H9 (cell line): ENCODE data around the gene PNMA5. TPM values are rescaled to one million over a fixed set of nuclear protein-coding genes. Genes with fewer than 3 reads are reported as not detected.

Source experiments
- DNase-seq: peaks from one replicate; pipeline ENCODE4 v3.0.0-alpha.2; 2017
- H2AFZ ChIP-seq: one replicate; pipeline ENCODE4 v1.6.1; 2013; ENCODE audit warnings: mild to moderate bottlenecking, low read length, control low read depth, moderate library complexity
- H2AK5ac ChIP-seq: 2 replicates; pipeline ENCODE4 v1.6.1; 2013; ENCODE audit warnings: low read length, control low read depth, mixed read lengths; ENCODE audit not compliant: insufficient read length
- H2BK120ac ChIP-seq: one replicate; pipeline ENCODE4 v1.6.1; 2013; ENCODE audit warnings: low read depth, mild to moderate bottlenecking, low read length, control low read depth, inconsistent platforms; ENCODE audit not compliant: poor library complexity, severe bottlenecking
- H2BK12ac ChIP-seq: 2 replicates; pipeline ENCODE4 v1.6.1; 2013; ENCODE audit warnings: low read length, control low read depth, mixed read lengths, low read depth; ENCODE audit not compliant: insufficient read length
- H2BK15ac ChIP-seq: 2 replicates; pipeline ENCODE4 v1.6.1; 2013; ENCODE audit warnings: low read depth, low read length, control low read depth
- H2BK20ac ChIP-seq: one replicate; pipeline ENCODE4 v1.6.1; 2013; ENCODE audit warnings: low read depth, mild to moderate bottlenecking, low read length, control low read depth, inconsistent platforms; ENCODE audit not compliant: poor library complexity, severe bottlenecking
- H2BK5ac ChIP-seq: 2 replicates; pipeline ENCODE4 v1.6.1; 2013; ENCODE audit warnings: low read length, control low read depth, mixed read lengths; ENCODE audit not compliant: insufficient read length
- H3K14ac ChIP-seq: 2 replicates; pipeline ENCODE4 v1.6.1; 2013; ENCODE audit warnings: low read length, control low read depth; ENCODE audit not compliant: insufficient read depth
- H3K18ac ChIP-seq: 2 replicates; pipeline ENCODE4 v1.6.1; 2013; ENCODE audit warnings: low read depth, mild to moderate bottlenecking, mixed read lengths, low read length, control low read depth; ENCODE audit not compliant: insufficient read length
- H3K23ac ChIP-seq: 2 replicates; pipeline ENCODE4 v1.6.1; 2013; ENCODE audit warnings: low read length, control low read depth, mixed read lengths, low read depth; ENCODE audit not compliant: insufficient read length
- H3K23me2 ChIP-seq: 2 replicates; pipeline ENCODE4 v1.6.1; 2013; ENCODE audit warnings: low read depth, mild to moderate bottlenecking, mixed read lengths, low read length, control low read depth; ENCODE audit not compliant: insufficient read length, poor library complexity, severe bottlenecking
- H3K27ac ChIP-seq: 2 replicates; pipeline ENCODE4 v1.5.1; 2013; ENCODE audit warnings: low read length, control low read depth, mixed read lengths, low read depth; ENCODE audit not compliant: insufficient read length
- H3K27me3 ChIP-seq: 2 replicates; pipeline ENCODE4 v1.6.1; 2013; ENCODE audit warnings: low read length, control low read depth, inconsistent platforms; ENCODE audit not compliant: insufficient read depth
- H3K4ac ChIP-seq: 2 replicates; pipeline ENCODE4 v1.6.1; 2013; ENCODE audit warnings: low read depth, mild to moderate bottlenecking, control low read depth, inconsistent platforms, low read length, moderate library complexity
- H3K4me1 ChIP-seq: 2 replicates; pipeline ENCODE4 v1.6.1; 2013; ENCODE audit warnings: low read length, control low read depth, inconsistent platforms; ENCODE audit not compliant: insufficient read depth
- H3K4me2 ChIP-seq: 2 replicates; pipeline ENCODE4 v1.6.1; 2013; ENCODE audit warnings: low read length, control low read depth, mixed read lengths; ENCODE audit not compliant: insufficient read length, insufficient read depth
- H3K56ac ChIP-seq: 2 replicates; pipeline ENCODE4 v1.6.1; 2013; ENCODE audit warnings: low read depth, mild to moderate bottlenecking, mixed read lengths, low read length, control low read depth; ENCODE audit not compliant: insufficient read length
- H3K79me1 ChIP-seq: 2 replicates; pipeline ENCODE4 v1.6.1; 2013; ENCODE audit warnings: low read depth, mild to moderate bottlenecking, moderate library complexity, low read length, control low read depth, inconsistent platforms; ENCODE audit not compliant: insufficient read depth, poor library complexity, severe bottlenecking
- H3K79me2 ChIP-seq: 2 replicates; pipeline ENCODE4 v1.6.1; 2013; ENCODE audit warnings: low read length, control low read depth, inconsistent platforms; ENCODE audit not compliant: insufficient read depth
- H3K9ac ChIP-seq: 2 replicates; pipeline ENCODE4 v1.6.1; 2013; ENCODE audit warnings: low read length, control low read depth, mixed read lengths; ENCODE audit not compliant: insufficient read length; ENCODE audit errors: extremely low read depth
- H3K9me3 ChIP-seq: one replicate; pipeline ENCODE4 v1.6.1; 2013; ENCODE audit warnings: low read depth, low read length, inconsistent platforms; ENCODE audit not compliant: control insufficient read depth
- H3T11ph ChIP-seq: one replicate; pipeline ENCODE4 v1.6.1; 2013; ENCODE audit warnings: mild to moderate bottlenecking, low read length, control low read depth, inconsistent platforms
- H4K20me1 ChIP-seq: one replicate; pipeline ENCODE4 v1.6.1; 2013; ENCODE audit not compliant: control insufficient read depth, insufficient read length, insufficient read depth
- H4K5ac ChIP-seq: 2 replicates; pipeline ENCODE4 v1.6.1; 2013; ENCODE audit warnings: low read depth, mild to moderate bottlenecking, mixed read lengths, low read length, control low read depth; ENCODE audit not compliant: insufficient read length
- H4K8ac ChIP-seq: replicated peaks from 2 replicates; pipeline ENCODE4 v1.6.1; 2013; ENCODE audit warnings: low read length, control low read depth, mixed read lengths, low read depth; ENCODE audit not compliant: insufficient read length
- H4K91ac ChIP-seq: 2 replicates; pipeline ENCODE4 v1.6.1; 2013; ENCODE audit warnings: low read depth, mild to moderate bottlenecking, moderate library complexity, mixed read lengths, low read length, control low read depth; ENCODE audit not compliant: insufficient read length
- H3K27ac Mint-ChIP-seq, 3 experiments: 2 replicates in 2 of 3; 3 replicates in 1 of 3; pipeline ENCODE4 v1.8.0; 2020 to 2021; ENCODE audit warnings: mixed read lengths in 3 of 3, mild to moderate bottlenecking in 1 of 3, moderate library complexity in 1 of 3
- H3K27me3 Mint-ChIP-seq: 2 replicates; pipeline ENCODE4 v1.8.0; 2021; ENCODE audit warnings: low read depth, mild to moderate bottlenecking, moderate library complexity, mixed read lengths
- H3K36me3 Mint-ChIP-seq, 3 experiments: 2 replicates in 2 of 3; 3 replicates in 1 of 3; pipeline ENCODE4 v1.8.0; 2020 to 2021; ENCODE audit warnings: low read depth in 3 of 3, mixed read lengths in 3 of 3; ENCODE audit not compliant: insufficient read depth in 1 of 3
- H3K4me1 Mint-ChIP-seq, 2 experiments: 2 replicates each; pipeline ENCODE4 v1.8.0; 2020; ENCODE audit warnings: mixed read lengths in 2 of 2
- H3K4me3 Mint-ChIP-seq, 2 experiments: 2 replicates in 1 of 2; 3 replicates in 1 of 2; pipeline ENCODE4 v1.8.0; 2020 to 2021; ENCODE audit warnings: mild to moderate bottlenecking in 2 of 2, mixed read lengths in 2 of 2, moderate library complexity in 1 of 2
- H3K9me3 Mint-ChIP-seq, 2 experiments: 2 replicates in 1 of 2; 3 replicates in 1 of 2; pipeline ENCODE4 v1.8.0; 2020; ENCODE audit warnings: mild to moderate bottlenecking in 2 of 2, mixed read lengths in 2 of 2, moderate library complexity in 1 of 2
- CTCF ChIP-seq: fragments of 200-600 bp; sonication (generic); conservative IDR thresholded peaks from 3 replicates; pipeline ENCODE4 v1.8.0; 2021; ENCODE audit warnings: antibody characterized with exemption, mild to moderate bottlenecking
- WGBS: extraction: QIAGEN DNeasy Blood & Tissue Kit; methylation state at CpG from one replicate; pipeline ENCODE4 v1.1.7; 2013; ENCODE audit warnings: missing lambda C conversion rate, low lambda C conversion rate, mixed read lengths; ENCODE audit not compliant: insufficient read length; ENCODE audit errors: extremely low coverage; 5-methylcytosine and 5-hydroxymethylcytosine counted together
- total RNA-seq: library from RNA; stranded (reverse); gene quantifications from 2 replicates; pipeline ENCODE4 v1.2.1, GENCODE V29; 2021

The PNMA5 gene
- total RNA-seq, 1 experiment from 2014 or later, result not detected

- peaks cover 71 to 81% of the 10 kb centered on the region in 2 experiments for H3K9me3 Mint-ChIP-seq
- Histone ChIP-seq H3K9me3 (peaks cover 43% of the 10 kb centered on the region), H3K23ac (no peak overlapping the region), H3K27ac (no peak overlapping the region), H3K23me2 (no peaks in the 10 kb centered on the region), H2BK12ac (no peak overlapping the region), H2BK120ac (no peak overlapping the region), H2AFZ (no peak overlapping the region), H3K27me3 (no peaks in the 10 kb centered on the region), H4K20me1 (no peaks in the 10 kb centered on the region), H3K4ac (no peak overlapping the region), H4K5ac (no peak overlapping the region), H3K9ac (no peak overlapping the region), H2BK5ac (no peak overlapping the region), H2AK5ac (no peak overlapping the region), H3K4me1 (no peaks in the 10 kb centered on the region), H4K8ac (no peak overlapping the region), H3K4me2 (no peak overlapping the region), H3T11ph (no peak overlapping the region), H3K18ac (no peak overlapping the region), H3K79me2 (no peaks in the 10 kb centered on the region), H2BK20ac (no peak overlapping the region), H3K14ac (no peak overlapping the region), H4K91ac (no peak overlapping the region), H3K56ac (no peak overlapping the region), H2BK15ac (no peak overlapping the region), H3K79me1 (no peaks in the 10 kb centered on the region)
- H3K4me1 Mint-ChIP-seq, result peaks cover 7 to 8% of the 10 kb centered on the region in 2 experiments
- no CpG with 5 or more reads among the region's 1 CpG for WGBS
- H3K27ac Mint-ChIP-seq, result no peak overlapping the region
- H3K27me3 Mint-ChIP-seq, result peaks cover 3% of the 10 kb centered on the region; the same call in 1 of the 2 replicates
- H3K36me3 Mint-ChIP-seq, result peaks cover 0 to 17% (median 5%) of the 10 kb centered on the region in 3 experiments; a peak in 5 of 7 replicates
- H3K4me3 Mint-ChIP-seq, result no peak overlapping the region
- TF ChIP-seq CTCF, result no peak
- DNase-seq, result no peak
These were observed 50.1 kb downstream of the PNMA5 start for GRCh38 chrX:152943826-152944225.
